AG09309 (cell line): Measurements from ENCODE around the gene TMEM38B.

Experiments
- DNase-seq: peaks from one replicate; pipeline ENCODE4 v3.0.0-alpha.2; 2010; ENCODE audit warnings: low read depth
- H3K4me3 ChIP-seq: 2 replicates; pipeline ENCODE4 v1.5.1; 2011; ENCODE audit warnings: mild to moderate bottlenecking, low read depth, low read length, moderate library complexity; ENCODE audit not compliant: control insufficient read depth
- CTCF ChIP-seq: IDR thresholded peaks from 2 replicates; pipeline ENCODE4 v1.5.1; 2011; ENCODE audit warnings: mild to moderate bottlenecking, low read depth, low read length, inconsistent platforms; ENCODE audit not compliant: insufficient read depth, control insufficient read depth; ENCODE audit errors: missing control alignments

Gene TMEM38B

GRCh38 chr9:105816202-105816744 is 121.9 kb downstream of the TMEM38B start:
- no peak overlapping the region for H3K4me3 ChIP-seq
- DNase-seq: no peak
- no peak for TF ChIP-seq CTCF

DNA sequence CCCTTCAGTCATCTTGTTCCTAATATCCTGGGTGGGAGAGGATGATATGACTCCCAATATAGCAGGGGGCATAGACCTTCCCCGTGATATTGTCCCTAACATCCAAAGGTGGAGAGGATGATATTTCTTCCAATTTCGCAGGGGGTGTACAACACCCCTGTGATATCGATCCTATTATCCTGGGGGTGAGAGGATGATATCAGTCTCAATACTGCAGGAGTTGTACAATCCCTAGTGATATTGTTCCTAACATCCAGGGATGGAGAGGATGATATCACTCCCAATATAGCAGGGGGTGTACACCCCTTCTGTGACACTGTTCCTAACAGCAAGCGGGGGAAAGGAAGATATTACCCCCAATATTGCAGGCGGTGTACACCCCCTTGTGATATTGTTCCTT is 122.6 kb downstream of the TMEM38B start:
- no peak for TF ChIP-seq CTCF

DNA sequence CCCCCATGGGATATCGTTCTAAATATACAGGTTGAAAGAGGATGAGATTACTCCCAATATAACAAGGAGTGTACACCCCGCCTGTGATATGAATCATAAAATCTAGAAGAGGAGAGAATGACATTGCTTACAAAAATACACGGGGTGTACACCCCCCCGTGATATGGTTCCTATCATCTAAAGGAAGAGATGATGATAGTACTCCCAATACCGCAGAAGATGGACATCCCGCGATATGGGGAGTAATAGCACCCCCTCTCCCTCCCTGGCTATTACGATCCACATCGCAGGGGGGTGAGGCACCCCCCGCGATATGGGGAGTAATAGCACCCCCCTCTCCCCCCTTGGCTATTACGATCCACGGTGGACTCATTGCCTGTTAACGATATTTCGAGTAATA is 124.6 kb downstream of the TMEM38B start:
- DNase-seq: no peak
- no peak overlapping the region for H3K4me3 ChIP-seq
- TF ChIP-seq CTCF: no peak

More for the DNA sequence above, 122.6 kb downstream of the TMEM38B start:
- no peak for DNase-seq
- H3K4me3 ChIP-seq: no peak overlapping the region

DNA sequence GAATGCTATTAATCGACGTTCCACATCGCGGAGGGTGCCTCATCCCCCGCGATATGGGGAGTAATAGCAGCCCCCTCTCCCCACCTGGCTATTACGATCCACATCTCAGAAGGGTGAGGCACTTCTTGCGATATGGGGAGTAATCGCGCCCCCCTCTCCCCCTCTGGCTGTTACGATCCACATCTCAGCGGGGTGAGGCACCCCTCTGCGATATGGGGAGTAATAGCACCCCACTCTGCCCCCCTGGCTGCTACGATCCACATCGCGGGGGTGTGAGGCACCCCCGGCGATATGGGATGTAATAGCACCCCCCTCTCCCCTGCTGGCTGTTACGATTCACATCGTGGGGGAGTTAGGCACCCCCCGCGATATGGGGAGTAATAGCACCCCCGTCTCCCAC is 128.5 kb downstream of the TMEM38B start:
- no peak for DNase-seq
- TF ChIP-seq CTCF: no peak
- no peak overlapping the region for H3K4me3 ChIP-seq
